Neuronal stem cell (in vitro differentiated cells): ENCODE data around the gene PSMD11.
A peak's percentile ranks its signal among the peaks of the same experiment; 100 is the strongest.

Experiments used
- DNase-seq: peaks from one replicate; pipeline ENCODE4 v3.0.0-alpha.2; 2013; ENCODE audit warnings: low spot score
- H2AFZ ChIP-seq: one replicate; pipeline ENCODE4 v1.6.1; 2013; ENCODE audit warnings: mild to moderate bottlenecking, low read length, inconsistent platforms
- H2AK5ac ChIP-seq: 2 replicates; pipeline ENCODE4 v1.6.1; 2013; ENCODE audit warnings: low read depth, mild to moderate bottlenecking, inconsistent platforms, low read length, moderate library complexity, mixed read lengths
- H2BK120ac ChIP-seq: 2 replicates; pipeline ENCODE4 v1.6.1; 2013; ENCODE audit warnings: low read depth, mild to moderate bottlenecking, inconsistent platforms, low read length, moderate library complexity, mixed read lengths
- H2BK12ac ChIP-seq: one replicate; pipeline ENCODE4 v1.6.1; 2013; ENCODE audit warnings: low read length, inconsistent platforms
- H2BK15ac ChIP-seq: 2 replicates; pipeline ENCODE4 v1.6.1; 2013; ENCODE audit warnings: mild to moderate bottlenecking, low read length, inconsistent platforms, mixed read lengths
- H2BK5ac ChIP-seq: one replicate; pipeline ENCODE4 v1.6.1; 2013; ENCODE audit warnings: inconsistent platforms, mild to moderate bottlenecking, low read length, moderate library complexity
- H3K14ac ChIP-seq: one replicate; pipeline ENCODE4 v1.6.1; 2013; ENCODE audit warnings: low read length, inconsistent platforms
- H3K18ac ChIP-seq: 2 replicates; pipeline ENCODE4 v1.6.1; 2013; ENCODE audit warnings: low read length, inconsistent platforms
- H3K23ac ChIP-seq: 2 replicates; pipeline ENCODE4 v1.6.1; 2013; ENCODE audit warnings: low read depth, mild to moderate bottlenecking, mixed read lengths, low read length, inconsistent platforms; ENCODE audit not compliant: poor library complexity
- H3K27ac ChIP-seq: replicated peaks from 3 replicates; pipeline ENCODE4 v1.5.1; 2013; ENCODE audit warnings: low read length, inconsistent platforms
- H3K27me3 ChIP-seq, 3 experiments: 2 replicates each; pipeline ENCODE4 v1.6.1; 2013; ENCODE audit warnings: low read length in 3 of 3, mild to moderate bottlenecking in 2 of 3, inconsistent platforms in 1 of 3, low read depth in 1 of 3, mixed read lengths in 1 of 3, moderate library complexity in 1 of 3; ENCODE audit not compliant: control insufficient read depth in 3 of 3, insufficient read depth in 3 of 3
- H3K36me3 ChIP-seq, 2 donors: replicated peaks in 1 of 2; 2 replicates each; pipeline ENCODE4 v1.6.1; 2013; ENCODE audit warnings: low read length in 2 of 2; ENCODE audit not compliant: control insufficient read depth in 2 of 2, insufficient read depth in 2 of 2
- H3K4ac ChIP-seq: 2 replicates; pipeline ENCODE4 v1.6.1; 2013; ENCODE audit warnings: inconsistent platforms, mild to moderate bottlenecking, low read length, moderate library complexity
- H3K4me1 ChIP-seq, 2 donors: 1 replicate in 1 of 2; 2 replicates in 1 of 2; pipeline ENCODE4 v1.6.1; 2013; ENCODE audit warnings: low read length in 2 of 2, low read depth in 1 of 2; ENCODE audit not compliant: control insufficient read depth in 2 of 2, insufficient read depth in 1 of 2
- H3K4me2 ChIP-seq: one replicate; pipeline ENCODE4 v1.6.1; 2013; ENCODE audit warnings: mild to moderate bottlenecking, low read length, inconsistent platforms; ENCODE audit not compliant: insufficient read depth, poor library complexity, severe bottlenecking
- H3K4me3 ChIP-seq, 2 donors: 2 replicates each; pipeline ENCODE4 v1.5.1; 2013; ENCODE audit warnings: low read length in 2 of 2, mild to moderate bottlenecking in 2 of 2, inconsistent platforms in 1 of 2, moderate library complexity in 1 of 2
- H3K79me1 ChIP-seq: one replicate; pipeline ENCODE4 v1.6.1; 2013; ENCODE audit warnings: low read depth, mild to moderate bottlenecking, inconsistent platforms, low read length, moderate library complexity
- H3K9ac ChIP-seq: one replicate; pipeline ENCODE4 v1.6.1; 2013; ENCODE audit warnings: mild to moderate bottlenecking, low read depth, low read length, inconsistent platforms; ENCODE audit not compliant: poor library complexity
- H3K9me3 ChIP-seq, 2 donors: replicated peaks in 1 of 2; 2 replicates each; pipeline versions ENCODE3 to v1.6.1; 2013; ENCODE audit warnings: low read length in 2 of 2, mild to moderate bottlenecking in 2 of 2, inconsistent platforms in 1 of 2, low read depth in 1 of 2, mixed read lengths in 1 of 2, moderate library complexity in 1 of 2; ENCODE audit not compliant: control insufficient read depth in 2 of 2, insufficient read depth in 1 of 2
- H4K8ac ChIP-seq: one replicate; pipeline ENCODE4 v1.6.1; 2013; ENCODE audit warnings: low read depth, mild to moderate bottlenecking, inconsistent platforms, low read length, moderate library complexity
- H4K91ac ChIP-seq: one replicate; pipeline ENCODE4 v1.6.1; 2013; ENCODE audit warnings: low read length, low read depth, mild to moderate bottlenecking, inconsistent platforms; ENCODE audit not compliant: poor library complexity
- WGBS, 2 donors: extraction: QIAGEN DNeasy Blood & Tissue Kit; methylation state at CpG; one replicate each; pipeline ENCODE4 v1.1.7; 2013; ENCODE audit warnings: missing lambda C conversion rate in 2 of 2, mixed read lengths in 1 of 2; ENCODE audit not compliant: insufficient read length in 2 of 2, insufficient replicate concordance in 1 of 2; ENCODE audit errors: extremely low coverage in 2 of 2; 5-methylcytosine and 5-hydroxymethylcytosine counted together

Gene PSMD11

DNA sequence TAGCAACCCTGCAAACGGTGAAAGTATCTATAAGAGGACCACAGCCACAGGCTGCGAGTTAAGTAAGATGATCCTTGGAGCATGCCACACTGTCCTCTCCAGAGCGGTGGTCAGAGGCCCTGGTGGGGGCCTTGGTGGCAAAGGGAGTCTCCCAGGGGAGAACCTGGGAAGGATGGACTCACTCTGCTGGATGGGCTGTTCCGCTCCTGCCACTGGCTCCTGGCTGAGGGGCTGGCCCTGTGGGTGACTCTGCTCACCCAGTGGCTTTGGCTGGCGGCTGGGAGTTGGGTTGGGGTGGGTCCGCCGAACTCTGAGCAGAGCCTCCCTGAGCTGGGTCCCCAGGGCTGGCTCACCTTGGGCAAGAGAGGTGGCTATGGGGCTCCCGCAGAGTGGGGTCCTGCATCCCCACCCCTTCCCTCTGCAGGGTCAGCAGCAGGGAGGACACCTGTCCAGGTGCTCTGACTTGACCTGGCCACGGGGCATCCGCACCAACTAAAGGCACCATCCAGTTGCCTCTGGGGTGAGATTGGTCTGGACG is 49.7 kb downstream of the PSMD11 start:
- no peak overlapping the region for H2BK5ac ChIP-seq
- H3K4me1 ChIP-seq: peaks cover 16 to 19% of the 10 kb centered on the region in 2 donors
- DNase-seq: no peak
- no peak overlapping the region for H2BK12ac ChIP-seq
- no peak overlapping the region for H3K4ac ChIP-seq
- no peaks in the 10 kb centered on the region for H3K27me3 ChIP-seq
- no peak overlapping the region for H3K23ac ChIP-seq
- H3K27ac ChIP-seq: no peak overlapping the region
- no peak overlapping the region for H3K4me2 ChIP-seq
- WGBS, 2 donors: no CpG with 5 or more reads among the region's 11 CpGs
- H3K79me1 ChIP-seq: peaks cover 3% of the 10 kb centered on the region
- no peak overlapping the region for H4K91ac ChIP-seq
- H3K14ac ChIP-seq: no peak overlapping the region
- H2AK5ac ChIP-seq: peak overlapping the region; percentile 18
- no peak overlapping the region for H3K18ac ChIP-seq
- no peak overlapping the region for H2BK15ac ChIP-seq
- no peak overlapping the region for H2AFZ ChIP-seq
- H3K9ac ChIP-seq: no peak overlapping the region
- peaks cover 7 to 21% of the 10 kb centered on the region in 2 donors for H3K36me3 ChIP-seq
- no peak overlapping the region for H2BK120ac ChIP-seq
- no peak overlapping the region for H3K4me3 ChIP-seq
- H3K9me3 ChIP-seq: no peaks in the 10 kb centered on the region
- H4K8ac ChIP-seq: no peak overlapping the region

DNA sequence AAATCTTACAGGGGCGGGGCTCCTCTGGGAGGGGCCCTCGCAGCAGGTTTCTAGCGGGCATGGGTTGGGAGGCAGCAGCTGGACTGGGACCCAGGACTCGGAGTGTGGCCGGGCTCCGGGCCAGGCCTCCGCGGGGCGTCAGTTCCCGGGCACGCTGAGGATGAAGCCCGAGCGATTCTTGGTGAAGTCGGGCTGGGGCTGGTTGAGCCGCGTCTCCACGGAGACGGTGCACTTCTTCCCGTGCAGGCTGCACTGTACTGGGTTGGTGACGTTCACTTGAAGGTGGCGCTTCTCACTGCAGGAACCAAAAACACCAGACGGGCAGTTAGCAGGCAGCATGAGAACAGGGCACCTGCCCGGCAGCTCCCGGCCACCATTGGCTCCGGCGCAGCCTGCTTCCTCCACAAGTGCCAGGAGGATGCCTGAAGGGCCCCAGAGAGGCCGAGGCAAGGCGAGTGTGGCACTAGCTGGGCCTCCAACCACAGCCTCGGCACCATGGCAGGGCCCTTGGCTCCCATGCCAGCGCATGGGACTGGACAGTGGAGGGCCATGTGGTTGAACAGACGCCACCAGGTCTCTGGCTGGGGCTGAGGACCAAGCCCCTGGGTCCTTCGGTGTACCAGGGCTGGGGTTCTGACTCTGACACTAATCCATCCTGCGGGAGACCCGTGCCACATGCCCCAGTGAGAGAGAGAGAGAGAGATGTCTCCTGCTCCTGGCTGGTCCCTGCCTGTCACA is 50.5 kb downstream of the PSMD11 start:
- no peak overlapping the region for H3K27ac ChIP-seq
- H3K79me1 ChIP-seq: peaks cover 3% of the 10 kb centered on the region
- H3K27me3 ChIP-seq: no peaks in the 10 kb centered on the region
- H3K4ac ChIP-seq: no peak overlapping the region
- WGBS, 2 donors: no CpG with 5 or more reads among the region's 34 CpGs
- no peaks in the 10 kb centered on the region for H3K9me3 ChIP-seq
- no peak overlapping the region for H3K4me3 ChIP-seq
- peak overlapping the region; percentile 7 for H4K8ac ChIP-seq
- H3K14ac ChIP-seq: peak overlapping the region; percentile 60
- DNase-seq: no peak
- no peak overlapping the region for H2BK5ac ChIP-seq
- peak overlapping the region; percentile 30 for H2BK12ac ChIP-seq
- H3K4me1 ChIP-seq: peaks cover 12 to 16% of the 10 kb centered on the region in 2 donors
- peaks cover 4 to 14% of the 10 kb centered on the region in 2 donors for H3K36me3 ChIP-seq
- no peak overlapping the region for H4K91ac ChIP-seq
- H2BK15ac ChIP-seq: no peak overlapping the region
- H2AK5ac ChIP-seq: peak overlapping the region; percentile 59
- H3K4me2 ChIP-seq: no peak overlapping the region
- H3K18ac ChIP-seq: peak overlapping the region; percentile 66
- H2BK120ac ChIP-seq: no peak overlapping the region
- H2AFZ ChIP-seq: peak overlapping the region; percentile 79
- no peak overlapping the region for H3K9ac ChIP-seq
- peak overlapping the region; percentile 46 for H3K23ac ChIP-seq

DNA sequence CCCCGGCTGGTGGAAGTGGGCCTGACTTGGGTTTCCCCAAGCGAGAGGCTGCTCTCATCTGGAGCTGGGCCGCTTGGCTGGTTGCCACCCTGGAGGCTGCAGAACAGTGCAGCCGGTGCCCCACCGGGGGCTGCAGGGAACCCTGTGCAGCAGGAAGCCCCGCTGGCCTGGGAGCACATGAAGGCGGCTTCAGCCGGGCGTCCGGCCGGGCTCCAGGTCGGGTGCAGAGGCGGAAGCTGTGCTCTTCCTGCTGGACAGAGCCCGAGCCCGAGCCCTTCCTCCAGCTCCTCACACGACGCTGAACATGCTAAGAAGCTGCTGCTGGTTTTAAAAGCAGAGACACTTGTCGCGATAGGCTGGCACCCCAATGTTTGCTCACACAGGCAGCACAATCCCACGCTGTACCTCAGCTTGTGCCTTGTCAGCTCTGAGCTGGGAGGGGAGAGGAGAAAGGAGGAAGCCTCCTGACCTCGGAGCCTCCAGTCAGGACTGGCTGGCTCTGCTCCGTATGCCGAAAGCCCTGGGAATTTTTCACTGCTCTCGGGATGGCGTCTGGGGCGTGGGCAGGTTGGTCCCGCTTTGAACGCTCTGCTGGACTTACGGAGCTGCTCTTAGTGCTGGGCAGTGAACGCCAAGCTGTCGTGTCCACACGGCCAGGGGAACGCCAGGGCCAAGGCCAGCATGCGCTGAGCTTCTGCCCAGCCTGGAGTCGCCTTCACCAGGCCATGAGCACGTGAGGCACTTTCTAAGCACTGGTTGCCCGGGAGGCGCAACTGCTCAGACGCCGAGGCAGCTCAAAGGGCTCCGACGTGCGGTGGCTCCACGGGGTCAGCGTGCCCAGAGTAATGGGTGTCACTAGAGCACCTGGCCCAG is 51.3 kb downstream of the PSMD11 start:
- Histone ChIP-seq H3K27me3 (no peaks in the 10 kb centered on the region), H3K9ac (peak overlapping the region; percentile 63), H2AK5ac (no peak overlapping the region), H3K18ac (peak overlapping the region; percentile 83), H3K36me3 (peaks cover 0 to 6% of the 10 kb centered on the region in 2 donors), H2BK12ac (peak overlapping the region; percentile 30), H3K4ac (no peak overlapping the region), H2BK15ac (peak overlapping the region; percentile 68), H3K4me1 (peaks cover 10 to 13% of the 10 kb centered on the region in 2 donors), H4K91ac (no peak overlapping the region), H3K9me3 (no peaks in the 10 kb centered on the region), H3K23ac (peak overlapping the region; percentile 46), H2BK5ac (no peak overlapping the region), H3K4me3 (no peak overlapping the region), H3K79me1 (peaks cover 3% of the 10 kb centered on the region), H2AFZ (peak overlapping the region; percentile 79), H2BK120ac (no peak overlapping the region), H4K8ac (peak overlapping the region; percentile 48), H3K4me2 (no peak overlapping the region), H3K14ac (peak overlapping the region; percentile 77), H3K27ac (no peak overlapping the region)
- no peak for DNase-seq
- WGBS, 2 donors: no CpG with 5 or more reads among the region's 45 CpGs
